Karpas-422 (cell line): ENCODE data around the gene FOXA3. TPM values are rescaled to one million over a fixed set of nuclear protein-coding genes. Genes with fewer than 3 reads are reported as not detected.
"Not testable (repeated sequence)": the region's sequence is repeated elsewhere in the genome, so short reads cannot be mapped to it uniquely, and the experiment has no call there.

Experiments
- DNase-seq: peaks from one replicate; pipeline ENCODE4 v3.0.0-alpha.2; 2015
- H2AFZ ChIP-seq: fragments of 200-600 bp; sonication (generic); 2 replicates; pipeline ENCODE4 v1.6.1; 2014; ENCODE audit warnings: antibody characterized with exemption, low read length, mixed read lengths
- H3K27ac ChIP-seq: fragments of 200-600 bp; sonication (generic); 2 replicates; pipeline ENCODE4 v1.5.1; 2014; ENCODE audit warnings: mild to moderate bottlenecking, low read length, moderate library complexity
- H3K27me3 ChIP-seq: fragments of 200-600 bp; sonication (generic); 2 replicates; pipeline ENCODE4 v1.6.1; 2014; ENCODE audit warnings: low read length, mixed read lengths
- H3K36me3 ChIP-seq: fragments of 200-600 bp; sonication (generic); 2 replicates; pipeline ENCODE4 v1.6.1; 2014; ENCODE audit warnings: low read length, mixed read lengths; ENCODE audit not compliant: insufficient read depth
- H3K4me1 ChIP-seq: fragments of 200-600 bp; sonication (generic); 2 replicates; pipeline ENCODE4 v1.6.1; 2014; ENCODE audit warnings: mild to moderate bottlenecking, low read length, mixed read lengths
- H3K4me2 ChIP-seq: fragments of 200-600 bp; sonication (generic); 2 replicates; pipeline ENCODE4 v1.6.1; 2014; ENCODE audit warnings: low read length, low read depth, mild to moderate bottlenecking; ENCODE audit not compliant: poor library complexity, severe bottlenecking
- H3K4me3 ChIP-seq: fragments of 200-600 bp; sonication (generic); 2 replicates; pipeline ENCODE4 v1.5.1; 2014; ENCODE audit warnings: mild to moderate bottlenecking, antibody characterized with exemption, low read length, mixed read lengths
- H3K79me2 ChIP-seq: fragments of 200-600 bp; sonication (generic); 2 replicates; pipeline ENCODE4 v1.6.1; 2014; ENCODE audit warnings: mild to moderate bottlenecking, low read length, mixed read lengths
- H3K9ac ChIP-seq: fragments of 200-600 bp; sonication (generic); 2 replicates; pipeline ENCODE4 v1.6.0; 2014; ENCODE audit warnings: low read length
- H3K9me2 ChIP-seq: fragments of 200-600 bp; sonication (generic), shearing (Covaris generic); replicated peaks from 2 replicates; pipeline ENCODE4 v1.6.0; 2014; ENCODE audit warnings: mild to moderate bottlenecking, low read length, moderate library complexity; ENCODE audit not compliant: insufficient read depth
- H3K9me3 ChIP-seq: fragments of 300-700, 200-600 bp; sonication (generic); 2 replicates; pipeline ENCODE4 v1.6.1; 2014; ENCODE audit warnings: low read length, mixed read lengths
- H4K20me1 ChIP-seq: fragments of 200-600 bp; sonication (generic); 2 replicates; pipeline ENCODE4 v1.6.1; 2014; ENCODE audit warnings: mild to moderate bottlenecking, antibody characterized with exemption, low read length, low read depth; ENCODE audit not compliant: insufficient read depth
- total RNA-seq: library from RNA; depleted of rRNA; stranded (reverse); fragments of >200 nt; shearing (Covaris generic); gene quantifications from 2 replicates; pipeline ENCODE4 v1.2.3, GENCODE V29; 2014; ENCODE audit warnings: low replicate concordance

Gene FOXA3
- total RNA-seq, 1 experiment from 2014 or later = not detected

DNA sequence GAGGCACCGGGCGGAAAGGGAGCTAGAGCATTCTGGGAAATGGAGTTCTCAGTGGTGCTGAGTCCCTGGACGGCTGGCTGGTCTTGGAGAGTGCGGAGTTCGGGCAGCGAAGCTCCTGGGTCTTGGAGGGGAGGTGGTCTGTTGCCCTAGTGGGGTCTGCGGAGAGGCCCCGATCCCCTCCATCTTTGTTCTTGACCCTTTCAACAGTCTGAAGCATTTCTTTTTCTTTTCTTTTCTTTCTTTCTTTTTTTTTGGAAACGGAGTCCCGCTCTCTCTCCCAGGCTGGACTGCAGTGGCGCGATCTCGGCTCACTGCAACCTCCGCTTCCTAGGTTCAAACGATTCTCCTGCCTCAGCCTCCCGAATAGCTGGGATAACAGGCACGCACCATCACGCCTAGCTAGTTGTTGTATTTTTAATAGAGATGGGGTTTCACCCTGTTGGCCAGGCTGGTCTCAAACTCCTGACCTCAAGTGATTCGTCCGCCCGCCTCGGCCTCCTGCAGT, 739 bp upstream of the FOXA3 start:
- Histone ChIP-seq H3K4me1 (peaks cover 27% of the 10 kb centered on the region), H3K9ac (peak overlapping the region; percentile 56), H3K9me2 (no peaks in the 10 kb centered on the region), H3K27me3 (peaks cover 3% of the 10 kb centered on the region; the same call in 1 of the 2 replicates), H3K4me2 (peak overlapping the region; percentile 65), H2AFZ (peak overlapping the region; percentile 75), H3K79me2 (peaks cover 40% of the 10 kb centered on the region), H3K4me3 (peak overlapping the region; percentile 56), H3K36me3 (peaks cover 5% of the 10 kb centered on the region; the same call in 1 of the 2 replicates), H4K20me1 (no peaks in the 10 kb centered on the region), H3K9me3 (no peaks in the 10 kb centered on the region), H3K27ac (no peak overlapping the region)
- no peak for DNase-seq

DNA sequence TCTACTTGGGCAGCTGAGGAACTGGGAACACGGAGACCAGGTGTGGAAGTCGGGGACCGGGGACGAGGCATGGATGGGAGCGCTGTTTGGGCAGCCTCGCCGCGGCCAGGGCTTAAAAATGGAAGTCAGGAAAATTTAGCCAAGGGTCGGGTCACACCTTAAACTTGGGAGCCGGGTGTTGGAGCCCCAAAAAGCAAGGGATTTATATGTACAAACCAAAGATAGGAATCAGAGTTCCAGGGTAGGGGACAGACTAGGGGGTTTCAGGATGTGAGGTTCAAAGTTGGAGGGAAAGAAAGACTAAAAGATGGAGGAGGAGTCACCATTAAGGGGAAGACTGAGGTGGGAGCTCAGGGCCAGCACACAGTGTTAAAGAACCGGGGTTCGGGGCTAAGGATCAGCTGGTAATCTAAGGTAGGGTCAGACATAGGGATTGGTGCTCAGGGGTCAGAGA, 530 bp downstream of the FOXA3 start:
- Histone ChIP-seq H3K27me3 (peaks cover 3% of the 10 kb centered on the region; the same call in 1 of the 2 replicates), H3K9me2 (no peaks in the 10 kb centered on the region), H3K27ac (no peak overlapping the region), H3K4me1 (peaks cover 27% of the 10 kb centered on the region), H3K4me3 (peak overlapping the region; percentile 56; the same call in 1 of the 2 replicates), H2AFZ (no peak overlapping the region), H3K79me2 (peaks cover 29% of the 10 kb centered on the region), H3K9me3 (no peaks in the 10 kb centered on the region), H4K20me1 (no peaks in the 10 kb centered on the region), H3K36me3 (peaks cover under 1% of the 10 kb centered on the region; the same call in 1 of the 2 replicates), H3K9ac (no peak overlapping the region), H3K4me2 (peak overlapping the region; percentile 65)
- no peak for DNase-seq

DNA sequence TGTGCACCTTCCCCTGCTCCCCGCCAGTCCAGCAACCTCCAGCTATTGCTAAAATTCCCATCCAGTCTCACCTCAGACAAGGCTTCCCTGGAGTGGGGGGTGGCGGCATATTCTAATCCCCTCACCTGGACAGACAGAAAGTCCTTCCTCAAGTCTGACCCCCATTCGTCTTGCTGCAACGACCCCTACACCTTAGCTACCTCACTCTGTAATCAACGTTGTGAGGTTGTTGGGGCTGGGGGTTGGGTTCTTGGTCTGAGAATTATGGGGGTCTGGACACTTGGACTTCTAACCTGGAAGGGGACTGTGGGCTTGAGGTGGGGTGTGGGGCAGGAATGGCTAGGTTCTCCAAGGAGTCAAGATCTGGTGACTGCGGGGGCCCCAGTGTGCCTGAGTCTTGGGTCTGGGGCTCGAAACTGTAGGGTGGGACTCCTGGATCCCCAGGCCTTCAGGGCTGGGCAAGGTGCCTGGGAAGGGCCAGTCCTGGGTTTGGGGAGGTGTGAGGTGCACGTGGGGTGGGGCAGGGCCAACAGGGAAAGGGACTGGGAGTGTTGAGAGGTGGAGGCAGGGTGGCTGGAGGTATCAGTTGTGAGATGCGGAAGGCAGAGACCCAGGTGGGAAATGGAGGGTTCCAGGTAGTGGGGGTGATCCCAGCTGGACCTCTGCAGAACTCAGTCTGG, 1.3 kb downstream of the FOXA3 start:
- H3K9me3 ChIP-seq = no peaks in the 10 kb centered on the region
- H3K4me3 ChIP-seq = no peak overlapping the region
- H3K27ac ChIP-seq = no peak overlapping the region
- peaks cover 22% of the 10 kb centered on the region for H3K79me2 ChIP-seq
- no peaks in the 10 kb centered on the region for H4K20me1 ChIP-seq
- no peak overlapping the region for H2AFZ ChIP-seq
- H3K9me2 ChIP-seq = no peaks in the 10 kb centered on the region
- no peaks in the 10 kb centered on the region for H3K36me3 ChIP-seq
- peaks cover 3% of the 10 kb centered on the region; the same call in 1 of the 2 replicates for H3K27me3 ChIP-seq
- no peak for DNase-seq
- H3K4me1 ChIP-seq = peaks cover 27% of the 10 kb centered on the region
- no peak overlapping the region for H3K9ac ChIP-seq
- no peak overlapping the region for H3K4me2 ChIP-seq

DNA sequence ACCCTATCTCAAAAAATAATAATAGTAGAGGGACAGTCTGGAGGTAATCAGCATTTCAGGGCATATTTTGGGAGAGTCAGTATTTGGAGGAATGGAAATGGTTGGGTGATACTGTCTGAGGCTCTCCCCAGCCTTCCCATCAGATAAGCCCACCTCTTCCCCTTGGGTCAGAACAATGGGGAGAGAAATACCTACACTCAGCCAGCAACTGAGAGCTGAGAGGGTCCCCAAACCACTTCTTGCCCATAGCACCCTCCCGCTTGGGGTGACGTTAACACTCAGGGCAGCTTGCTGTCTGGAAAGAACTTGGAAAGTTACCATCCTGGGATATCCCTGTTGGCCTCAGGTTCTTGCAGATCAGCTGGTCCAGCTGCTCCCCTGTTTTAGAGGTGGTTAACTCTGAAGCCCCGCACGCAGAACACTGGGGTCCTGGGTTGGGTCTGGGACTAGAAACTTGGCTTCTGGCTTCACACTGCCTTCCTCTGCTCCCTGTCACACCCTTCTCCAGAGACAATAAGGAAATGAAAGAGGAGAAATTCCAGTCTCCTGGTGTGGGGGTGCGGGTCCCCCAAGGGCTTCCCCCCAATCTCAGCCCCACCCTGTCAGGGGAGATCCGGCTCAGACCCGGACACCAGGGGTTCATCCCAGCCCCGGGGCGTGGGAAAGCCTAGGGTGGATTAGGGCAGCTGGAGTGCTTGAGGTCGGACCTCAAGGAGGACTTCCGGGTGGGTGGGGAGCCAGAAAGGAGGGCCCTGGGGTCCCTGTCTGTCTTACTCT, 2.5 kb downstream of the FOXA3 start:
- Histone ChIP-seq H3K27me3 (peaks cover 3% of the 10 kb centered on the region; the same call in 1 of the 2 replicates), H3K4me2 (no peak overlapping the region), H3K36me3 (no peaks in the 10 kb centered on the region), H3K79me2 (peaks cover 11% of the 10 kb centered on the region), H3K9ac (no peak overlapping the region), H3K27ac (no peak overlapping the region), H3K9me2 (no peaks in the 10 kb centered on the region), H4K20me1 (no peaks in the 10 kb centered on the region), H3K9me3 (no peaks in the 10 kb centered on the region), H3K4me1 (peaks cover 17% of the 10 kb centered on the region), H2AFZ (no peak overlapping the region), H3K4me3 (no peak overlapping the region)
- DNase-seq = no peak

DNA sequence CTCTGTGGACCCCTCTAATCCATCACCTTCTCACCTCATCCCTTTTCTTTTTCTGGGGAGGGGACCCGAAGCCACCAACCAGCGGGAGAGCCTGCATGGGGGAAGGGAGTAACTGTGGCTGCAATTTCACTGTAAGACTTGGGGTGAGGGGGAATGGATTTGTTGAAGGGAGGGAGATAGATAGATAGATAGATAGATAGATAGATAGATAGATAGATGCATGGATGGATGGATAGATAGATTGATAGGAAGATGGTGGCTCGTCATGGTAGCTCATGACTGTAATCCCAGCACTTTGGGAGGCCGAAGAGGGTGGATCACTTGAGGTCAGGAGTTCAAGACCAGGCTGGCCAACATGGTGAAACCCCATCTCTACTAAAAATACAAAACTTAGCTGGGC, 3.1 kb downstream of the FOXA3 start:
- H4K20me1 ChIP-seq, H3K36me3 ChIP-seq, H3K4me3 ChIP-seq, H2AFZ ChIP-seq, H3K27ac ChIP-seq, H3K79me2 ChIP-seq, H3K9ac ChIP-seq, DNase-seq, H3K27me3 ChIP-seq, H3K9me2 ChIP-seq, H3K4me2 ChIP-seq, H3K9me3 ChIP-seq: not testable (repeated sequence)
- peaks cover 12% of the 10 kb centered on the region for H3K4me1 ChIP-seq

DNA sequence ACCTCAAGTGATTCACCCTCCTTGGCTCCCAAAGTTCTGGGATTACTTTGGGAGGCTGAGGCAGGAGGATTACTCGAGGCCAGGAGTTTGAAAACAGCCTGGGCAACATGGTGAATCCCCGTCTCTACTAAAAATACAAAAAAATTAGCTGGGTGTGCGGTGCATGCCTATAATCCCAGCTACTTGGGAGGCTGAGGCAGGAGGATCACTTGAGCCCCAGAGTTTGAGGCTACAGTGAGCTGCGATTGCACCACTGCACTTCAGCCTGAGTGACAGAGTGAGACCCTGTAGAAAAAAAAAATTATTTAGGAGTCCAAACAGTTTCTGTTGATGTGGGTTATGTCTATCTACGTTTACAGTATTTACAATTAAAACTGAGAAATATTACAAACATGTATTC, 6.7 kb downstream of the FOXA3 start:
- H3K79me2 ChIP-seq = no peaks in the 10 kb centered on the region
- no peaks in the 10 kb centered on the region for H4K20me1 ChIP-seq
- no peak overlapping the region for H2AFZ ChIP-seq
- no peak for DNase-seq
- no peak overlapping the region for H3K27ac ChIP-seq
- no peaks in the 10 kb centered on the region for H3K27me3 ChIP-seq
- H3K9me2 ChIP-seq = no peaks in the 10 kb centered on the region
- no peak overlapping the region for H3K4me3 ChIP-seq
- no peak overlapping the region for H3K9ac ChIP-seq
- no peak overlapping the region for H3K4me2 ChIP-seq
- H3K4me1 ChIP-seq = no peaks in the 10 kb centered on the region
- no peaks in the 10 kb centered on the region for H3K9me3 ChIP-seq
- no peaks in the 10 kb centered on the region for H3K36me3 ChIP-seq

DNA sequence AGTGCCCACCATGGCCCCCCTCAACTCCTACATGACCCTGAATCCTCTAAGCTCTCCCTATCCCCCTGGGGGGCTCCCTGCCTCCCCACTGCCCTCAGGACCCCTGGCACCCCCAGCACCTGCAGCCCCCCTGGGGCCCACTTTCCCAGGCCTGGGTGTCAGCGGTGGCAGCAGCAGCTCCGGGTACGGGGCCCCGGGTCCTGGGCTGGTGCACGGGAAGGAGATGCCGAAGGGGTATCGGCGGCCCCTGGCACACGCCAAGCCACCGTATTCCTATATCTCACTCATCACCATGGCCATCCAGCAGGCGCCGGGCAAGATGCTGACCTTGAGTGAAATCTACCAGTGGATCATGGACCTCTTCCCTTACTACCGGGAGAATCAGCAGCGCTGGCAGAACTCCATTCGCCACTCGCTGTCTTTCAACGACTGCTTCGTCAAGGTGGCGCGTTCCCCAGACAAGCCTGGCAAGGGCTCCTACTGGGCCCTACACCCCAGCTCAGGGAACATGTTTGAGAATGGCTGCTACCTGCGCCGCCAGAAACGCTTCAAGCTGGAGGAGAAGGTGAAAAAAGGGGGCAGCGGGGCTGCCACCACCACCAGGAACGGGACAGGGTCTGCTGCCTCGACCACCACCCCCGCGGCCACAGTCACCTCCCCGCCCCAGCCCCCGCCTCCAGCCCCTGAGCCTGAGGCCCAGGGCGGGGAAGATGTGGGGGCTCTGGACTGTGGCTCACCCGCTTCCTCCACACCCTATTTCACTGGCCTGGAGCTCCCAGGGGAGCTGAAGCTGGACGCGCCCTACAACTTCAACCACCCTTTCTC, 8.2 kb downstream of the FOXA3 start:
- H3K27ac ChIP-seq = no peak overlapping the region
- H3K9me3 ChIP-seq = no peaks in the 10 kb centered on the region
- H3K4me2 ChIP-seq = no peak overlapping the region
- H3K4me3 ChIP-seq = no peak overlapping the region
- H2AFZ ChIP-seq = no peak overlapping the region
- no peaks in the 10 kb centered on the region for H3K79me2 ChIP-seq
- H3K36me3 ChIP-seq = no peaks in the 10 kb centered on the region
- H3K27me3 ChIP-seq = no peaks in the 10 kb centered on the region
- H3K9ac ChIP-seq = no peak overlapping the region
- H4K20me1 ChIP-seq = no peaks in the 10 kb centered on the region
- no peaks in the 10 kb centered on the region for H3K9me2 ChIP-seq
- no peaks in the 10 kb centered on the region for H3K4me1 ChIP-seq
- DNase-seq = no peak
